Stimulated activated naive CD8-positive, alpha-beta T cell treated with anti-CD3 and anti-CD28 coated beads, Interleukin-15, amount 100 ng/mL, for 72 hours (primary cell): ENCODE data around the gene SLCO4A1.
A peak's percentile ranks its signal among the peaks of the same experiment; 100 is the strongest.

ENCODE experiments used
- ATAC-seq: fragments of 150-1000 bp; cut with Tn5 transposase; 2 replicates; pipeline ENCODE4 v1.10.0; 2021; ENCODE audit warnings: mild to moderate bottlenecking, moderate library complexity
- DNase-seq, 2 donors: peaks; one replicate each; pipeline ENCODE4 v3.0.0; 2021 to 2022
- H3K27ac Mint-ChIP-seq, 2 donors: one replicate each; pipeline ENCODE4 v1.8.0; 2022; ENCODE audit warnings: mild to moderate bottlenecking in 2 of 2, mixed read lengths in 2 of 2, moderate library complexity in 2 of 2
- H3K27me3 Mint-ChIP-seq: one replicate; pipeline ENCODE4 v1.8.0; 2022; ENCODE audit warnings: mixed read lengths
- H3K4me1 Mint-ChIP-seq: one replicate; pipeline ENCODE4 v1.8.0; 2022; ENCODE audit warnings: mild to moderate bottlenecking, mixed read lengths
- H3K4me3 Mint-ChIP-seq, 2 donors: one replicate each; pipeline ENCODE4 v1.8.0; 2022; ENCODE audit warnings: mild to moderate bottlenecking in 2 of 2, mixed read lengths in 2 of 2, moderate library complexity in 1 of 2
- H3K9me3 Mint-ChIP-seq, 2 donors: one replicate each; pipeline ENCODE4 v1.8.0; 2022; ENCODE audit warnings: mixed read lengths in 2 of 2

SLCO4A1 gene

DNA sequence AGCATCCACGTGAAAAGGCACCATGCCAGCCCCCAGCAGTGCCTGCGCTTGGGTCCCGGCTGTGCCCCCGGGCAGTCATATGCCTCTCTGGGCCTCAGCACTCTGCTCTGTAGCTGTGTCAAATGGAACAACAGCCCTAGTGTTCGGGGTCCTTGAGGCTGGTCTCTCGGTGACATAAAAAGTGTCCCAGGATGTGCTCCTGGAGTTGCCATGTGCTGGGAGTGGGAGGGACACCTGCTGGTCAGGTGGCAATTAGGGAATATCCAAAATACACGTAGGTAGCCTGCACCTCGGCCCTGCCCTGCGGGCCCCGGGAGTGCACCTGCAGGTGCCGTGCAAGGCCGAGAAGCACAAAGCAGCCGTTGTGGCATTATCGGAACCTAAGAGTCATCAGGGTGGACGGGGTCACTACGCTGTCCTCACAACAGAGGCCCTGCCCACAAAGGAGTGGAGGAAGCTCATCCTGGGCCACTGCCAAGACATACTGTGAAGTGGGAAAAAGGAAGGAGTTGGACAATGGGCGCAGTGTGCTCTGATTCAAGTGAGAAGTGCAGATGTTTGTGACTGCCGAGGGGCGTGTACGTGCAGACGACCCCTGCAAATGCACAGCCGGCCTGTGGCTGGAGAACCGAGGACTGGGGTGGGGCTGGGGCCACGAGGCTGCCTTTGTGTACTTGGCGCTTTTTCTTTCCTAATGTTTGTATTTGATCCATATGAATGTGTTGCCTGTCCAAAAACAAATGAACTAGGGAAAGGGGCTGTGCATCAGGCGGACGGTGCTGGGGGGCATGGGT is 24.6 kb downstream of the SLCO4A1 start:
- Mint-ChIP-seq H3K27ac (no peak overlapping the region), H3K9me3 (no peaks in the 10 kb centered on the region), H3K4me3 (no peak overlapping the region), H3K27me3 (no peaks in the 10 kb centered on the region), H3K4me1 (peaks cover 30% of the 10 kb centered on the region)
- DNase-seq (no peak), ATAC-seq (no peak)

DNA sequence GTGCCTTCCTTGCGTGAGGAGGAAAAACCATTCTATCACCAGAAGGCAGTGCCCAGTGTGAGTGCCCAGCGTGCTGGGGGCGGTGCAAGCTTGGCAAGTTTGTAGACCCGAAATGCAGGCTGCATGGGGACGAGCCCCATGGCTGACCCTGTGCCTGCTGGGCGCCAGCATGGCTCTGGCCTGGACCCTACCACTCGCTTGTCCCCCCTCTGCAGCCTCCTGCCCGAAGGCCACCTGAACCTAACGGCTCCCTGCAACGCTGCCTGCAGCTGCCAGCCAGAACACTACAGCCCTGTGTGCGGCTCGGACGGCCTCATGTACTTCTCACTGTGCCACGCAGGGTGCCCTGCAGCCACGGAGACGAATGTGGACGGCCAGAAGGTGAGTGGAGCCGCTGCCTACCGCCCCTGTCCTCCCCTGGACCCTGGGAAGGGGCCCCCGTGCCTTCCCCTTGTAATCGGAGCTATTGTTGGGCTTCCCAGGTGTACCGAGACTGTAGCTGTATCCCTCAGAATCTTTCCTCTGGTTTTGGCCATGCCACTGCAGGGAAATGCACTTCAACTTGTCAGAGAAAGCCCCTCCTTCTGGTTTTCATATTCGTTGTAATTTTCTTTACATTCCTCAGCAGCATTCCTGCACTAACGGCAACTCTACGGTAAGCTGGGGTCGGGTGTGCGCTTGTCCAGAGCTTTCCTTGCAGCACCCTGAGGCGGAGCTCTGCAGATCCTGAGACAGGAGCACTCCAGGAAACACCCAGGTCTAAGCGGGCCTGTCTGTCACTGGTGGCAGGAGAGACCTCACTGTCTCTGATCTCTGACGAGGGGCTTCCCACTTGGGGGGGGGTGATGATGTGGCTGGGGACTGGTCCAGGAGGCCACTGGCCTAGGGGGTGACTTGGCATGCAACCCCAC is 25.5 kb downstream of the SLCO4A1 start:
- Mint-ChIP-seq H3K27ac (peak overlapping the region in 1 of 2 donors; percentile 76), H3K4me1 (peaks cover 29% of the 10 kb centered on the region), H3K9me3 (no peaks in the 10 kb centered on the region), H3K4me3 (no peak overlapping the region), H3K27me3 (no peaks in the 10 kb centered on the region)
- no peak for ATAC-seq
- DNase-seq, result no peak

DNA sequence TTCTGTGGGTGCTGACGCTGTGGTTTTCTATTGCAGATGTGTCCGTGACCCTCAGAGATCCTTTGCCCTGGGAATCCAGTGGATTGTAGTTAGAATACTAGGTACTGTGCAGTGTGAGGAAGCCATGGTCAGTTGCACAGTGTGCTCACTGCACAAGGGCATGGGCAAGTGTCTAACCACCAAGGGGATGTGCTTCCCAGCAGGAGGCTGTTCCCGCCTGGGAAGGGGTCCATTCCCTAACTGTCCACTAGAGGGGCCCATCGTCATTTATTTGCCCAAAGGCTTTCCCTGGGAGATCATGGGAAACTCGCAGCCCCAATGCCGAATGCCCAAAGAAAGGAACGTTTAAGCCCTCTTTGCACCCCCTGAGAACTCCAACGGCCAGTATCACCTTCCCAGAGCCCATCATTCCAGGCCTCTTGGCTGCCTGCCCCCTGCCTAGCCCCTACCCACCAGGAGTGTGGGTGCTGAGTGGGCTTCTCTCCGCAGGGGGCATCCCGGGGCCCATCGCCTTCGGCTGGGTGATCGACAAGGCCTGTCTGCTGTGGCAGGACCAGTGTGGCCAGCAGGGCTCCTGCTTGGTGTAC is 26.2 kb downstream of the SLCO4A1 start:
- no peaks in the 10 kb centered on the region for H3K9me3 Mint-ChIP-seq
- no peak for DNase-seq
- no peak overlapping the region for H3K27ac Mint-ChIP-seq
- H3K4me1 Mint-ChIP-seq, result peaks cover 29% of the 10 kb centered on the region
- no peak for ATAC-seq
- H3K27me3 Mint-ChIP-seq, result no peaks in the 10 kb centered on the region
- H3K4me3 Mint-ChIP-seq, result no peak overlapping the region

DNA sequence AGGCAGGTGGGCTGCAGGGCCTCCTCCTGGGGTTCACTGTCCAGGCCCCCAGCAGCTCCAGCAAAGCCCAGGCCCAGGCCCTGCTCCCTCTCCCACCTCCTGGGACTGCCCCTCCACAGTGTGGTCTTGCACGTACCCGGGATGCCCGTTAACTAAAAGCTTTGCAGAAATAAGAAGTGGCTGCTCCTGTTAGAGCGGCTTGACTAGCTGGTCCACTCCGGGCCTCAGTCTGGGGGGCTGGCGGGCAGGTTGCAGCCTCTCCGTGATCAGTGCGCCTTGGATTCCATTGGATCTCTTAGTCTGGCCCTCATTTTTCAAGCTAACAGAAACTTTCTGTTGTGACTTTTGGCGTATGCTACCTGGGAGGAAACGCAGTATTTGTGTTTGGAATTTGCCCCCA is 26.9 kb downstream of the SLCO4A1 start:
- Mint-ChIP-seq H3K27ac (no peak overlapping the region), H3K4me1 (peaks cover 29% of the 10 kb centered on the region), H3K4me3 (no peak overlapping the region), H3K27me3 (no peaks in the 10 kb centered on the region), H3K9me3 (no peaks in the 10 kb centered on the region)
- DNase-seq, result no peak
- ATAC-seq, result no peak

DNA sequence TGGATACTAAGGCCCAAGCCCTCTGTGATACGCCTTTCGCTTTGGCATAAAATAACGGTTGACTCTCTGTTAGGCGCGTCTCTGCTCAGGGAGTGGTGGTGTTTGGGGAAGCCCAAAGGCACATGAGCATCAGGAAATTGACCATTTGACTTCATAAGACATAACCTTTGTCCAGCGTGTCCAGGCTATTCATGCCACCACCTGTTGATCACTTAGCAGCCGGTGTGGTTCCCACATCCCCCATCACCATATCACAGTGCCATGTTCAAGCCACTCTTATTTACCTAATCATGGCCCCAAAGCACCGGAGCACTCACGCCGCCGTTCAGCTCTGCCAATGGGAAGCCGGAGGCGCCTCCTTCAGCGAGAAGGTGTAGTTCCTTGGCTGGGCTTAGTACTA is 27.9 kb downstream of the SLCO4A1 start:
- Mint-ChIP-seq H3K27me3 (no peaks in the 10 kb centered on the region), H3K27ac (peak overlapping the region in 1 of 2 donors; percentile 6), H3K4me3 (no peak overlapping the region), H3K9me3 (no peaks in the 10 kb centered on the region), H3K4me1 (peaks cover 29% of the 10 kb centered on the region)
- ATAC-seq, result no peak
- DNase-seq, result no peak

DNA sequence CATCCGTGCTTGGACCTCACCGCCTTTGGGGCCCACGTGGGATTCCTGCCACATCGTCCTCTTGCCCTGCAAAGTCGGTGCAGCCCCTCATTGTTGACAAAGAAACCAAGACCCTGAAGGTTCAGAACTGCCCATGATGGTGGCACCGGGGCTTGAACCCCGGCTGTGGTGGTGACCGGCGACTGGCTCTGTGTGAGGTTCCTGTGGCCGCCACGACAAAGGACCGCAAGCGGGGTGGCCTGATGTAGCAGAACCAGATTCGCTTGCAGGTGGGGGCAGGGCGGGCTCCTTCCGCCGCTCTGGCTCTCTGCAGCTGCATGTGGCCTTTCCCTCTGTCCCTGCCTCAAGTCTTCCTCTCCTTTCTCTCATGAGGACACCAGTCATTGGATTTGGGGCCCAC is 28.7 kb downstream of the SLCO4A1 start:
- H3K9me3 Mint-ChIP-seq, result no peaks in the 10 kb centered on the region
- H3K27ac Mint-ChIP-seq, result no peak overlapping the region
- peaks cover 29% of the 10 kb centered on the region for H3K4me1 Mint-ChIP-seq
- H3K4me3 Mint-ChIP-seq, result no peak overlapping the region
- ATAC-seq (no peak), DNase-seq (no peak)
- no peaks in the 10 kb centered on the region for H3K27me3 Mint-ChIP-seq

DNA sequence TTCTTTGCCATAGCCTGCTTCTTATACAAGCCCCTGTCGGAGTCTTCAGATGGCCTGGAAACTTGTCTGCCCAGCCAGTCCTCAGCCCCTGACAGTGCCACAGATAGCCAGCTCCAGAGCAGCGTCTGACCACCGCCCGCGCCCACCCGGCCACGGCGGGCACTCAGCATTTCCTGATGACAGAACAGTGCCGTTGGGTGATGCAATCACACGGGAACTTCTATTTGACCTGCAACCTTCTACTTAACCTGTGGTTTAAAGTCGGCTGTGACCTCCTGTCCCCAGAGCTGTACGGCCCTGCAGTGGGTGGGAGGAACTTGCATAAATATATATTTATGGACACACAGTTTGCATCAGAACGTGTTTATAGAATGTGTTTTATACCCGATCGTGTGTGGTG is 29.5 kb downstream of the SLCO4A1 start:
- Mint-ChIP-seq H3K27ac (no peak overlapping the region), H3K27me3 (no peaks in the 10 kb centered on the region), H3K9me3 (no peaks in the 10 kb centered on the region), H3K4me3 (no peak overlapping the region), H3K4me1 (peaks cover 29% of the 10 kb centered on the region)
- DNase-seq (no peak), ATAC-seq (no peak)

DNA sequence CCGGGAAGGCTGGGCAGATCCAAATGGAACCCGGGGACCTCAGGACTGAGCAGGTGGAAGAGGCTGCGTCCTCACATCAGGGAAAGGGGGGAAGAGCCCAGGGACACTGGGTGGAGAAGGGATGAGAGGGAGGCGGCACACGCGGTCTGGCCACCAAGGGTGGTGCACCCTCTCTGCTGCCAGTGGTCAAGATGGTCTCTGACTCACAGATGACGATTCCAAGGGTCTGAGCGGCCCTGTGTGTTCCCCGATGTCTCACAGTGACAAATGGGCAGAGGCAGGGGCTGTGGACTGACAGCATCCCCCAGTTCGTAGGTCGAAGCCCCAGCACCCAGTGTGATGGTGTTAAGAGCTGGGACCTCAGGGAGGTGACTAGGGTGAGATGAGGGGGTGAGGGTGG is 32.1 kb downstream of the SLCO4A1 start:
- no peaks in the 10 kb centered on the region for H3K27me3 Mint-ChIP-seq
- H3K4me1 Mint-ChIP-seq, result peaks cover 21% of the 10 kb centered on the region
- ATAC-seq, result no peak
- peak overlapping the region in 1 of 2 donors; percentile 85 for H3K27ac Mint-ChIP-seq
- H3K4me3 Mint-ChIP-seq, result no peak overlapping the region
- H3K9me3 Mint-ChIP-seq, result no peaks in the 10 kb centered on the region
- no peak for DNase-seq

DNA sequence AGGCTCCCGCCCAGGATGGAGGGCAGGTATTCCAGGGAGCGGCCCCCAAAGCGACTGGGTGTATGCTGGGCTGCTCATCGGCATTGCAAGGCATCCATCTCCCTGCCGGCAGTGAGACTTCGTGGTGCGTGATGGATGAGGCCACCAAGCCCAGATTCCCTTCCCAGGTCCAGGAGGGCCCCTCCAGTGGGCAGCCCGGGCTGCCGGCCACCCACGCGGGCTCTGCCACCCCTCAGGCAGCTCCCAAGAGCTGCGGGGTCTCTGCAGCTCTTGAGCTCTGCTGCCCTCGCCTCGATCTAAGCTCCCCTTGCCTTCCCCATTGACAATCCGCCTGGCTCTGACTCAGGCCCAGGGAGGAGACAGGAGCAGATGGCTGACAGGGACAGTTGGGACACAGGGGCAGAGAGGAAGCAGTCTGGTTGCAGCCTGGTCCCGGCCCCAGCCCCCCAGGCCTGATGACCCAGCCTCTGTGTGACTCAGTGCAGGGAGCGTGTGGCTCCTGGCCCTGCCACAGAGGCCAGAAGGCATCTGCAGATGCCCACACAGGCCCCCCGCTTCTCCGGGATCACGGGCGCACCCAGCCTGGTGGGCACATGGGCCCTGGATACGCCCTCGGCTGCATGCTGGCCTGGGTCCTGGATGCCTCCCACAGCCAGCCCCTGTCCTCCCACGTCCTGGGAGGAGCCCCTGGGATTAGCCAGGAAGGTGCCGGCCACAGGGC is 33.0 kb downstream of the SLCO4A1 start:
- no peak overlapping the region for H3K27ac Mint-ChIP-seq
- no peak for DNase-seq
- no peak overlapping the region for H3K4me3 Mint-ChIP-seq
- ATAC-seq, result no peak
- no peaks in the 10 kb centered on the region for H3K27me3 Mint-ChIP-seq
- no peaks in the 10 kb centered on the region for H3K9me3 Mint-ChIP-seq
- peaks cover 11% of the 10 kb centered on the region for H3K4me1 Mint-ChIP-seq

DNA sequence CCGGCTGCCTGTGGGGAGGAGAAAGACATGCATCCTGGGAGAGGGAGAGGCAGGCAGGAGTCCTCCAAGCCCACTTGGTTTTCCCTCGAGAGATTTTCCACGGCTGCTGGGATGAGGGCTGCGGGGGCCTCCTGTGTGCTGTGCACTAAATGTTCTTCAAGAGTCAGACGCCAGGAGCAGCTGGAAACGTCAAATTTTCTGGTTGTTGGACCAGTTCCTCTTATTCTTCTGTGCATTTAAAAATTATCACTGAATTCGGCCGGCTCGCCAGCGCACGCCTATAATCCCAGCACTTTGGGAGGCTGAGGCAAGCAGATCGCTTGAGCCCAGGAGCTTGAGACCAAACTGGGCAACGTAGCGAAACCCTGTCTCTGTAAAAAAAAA is 33.6 kb downstream of the SLCO4A1 start:
- Mint-ChIP-seq H3K27me3 (no peaks in the 10 kb centered on the region), H3K9me3 (no peaks in the 10 kb centered on the region), H3K4me1 (peaks cover 8% of the 10 kb centered on the region), H3K4me3 (no peak overlapping the region), H3K27ac (peak overlapping the region in 1 of 2 donors; percentile 10)
- DNase-seq, result no peak
- no peak for ATAC-seq

DNA sequence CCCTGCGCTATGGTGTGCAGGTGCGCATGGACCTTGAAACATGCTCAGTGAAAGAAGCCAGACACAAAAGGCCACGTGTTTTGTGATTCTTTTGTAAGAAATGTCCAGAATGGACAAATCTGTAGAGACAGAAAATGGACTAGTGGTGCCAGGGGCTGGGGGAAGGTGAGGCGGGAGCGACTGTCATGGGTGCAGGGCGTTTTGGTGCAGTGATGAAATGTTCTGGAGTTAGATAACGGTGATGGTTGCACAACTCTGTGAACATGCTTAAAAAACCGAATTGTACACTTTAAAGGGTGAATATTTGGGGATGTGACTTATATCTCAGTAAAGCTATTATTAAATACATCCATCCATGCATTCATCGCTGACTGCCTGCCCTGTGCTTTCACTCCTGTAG is 34.7 kb downstream of the SLCO4A1 start:
- no peaks in the 10 kb centered on the region for H3K27me3 Mint-ChIP-seq
- H3K4me3 Mint-ChIP-seq, result no peak overlapping the region
- DNase-seq (no peak), ATAC-seq (no peak)
- H3K9me3 Mint-ChIP-seq, result no peaks in the 10 kb centered on the region
- no peak overlapping the region for H3K27ac Mint-ChIP-seq
- H3K4me1 Mint-ChIP-seq, result peaks cover 8% of the 10 kb centered on the region

DNA sequence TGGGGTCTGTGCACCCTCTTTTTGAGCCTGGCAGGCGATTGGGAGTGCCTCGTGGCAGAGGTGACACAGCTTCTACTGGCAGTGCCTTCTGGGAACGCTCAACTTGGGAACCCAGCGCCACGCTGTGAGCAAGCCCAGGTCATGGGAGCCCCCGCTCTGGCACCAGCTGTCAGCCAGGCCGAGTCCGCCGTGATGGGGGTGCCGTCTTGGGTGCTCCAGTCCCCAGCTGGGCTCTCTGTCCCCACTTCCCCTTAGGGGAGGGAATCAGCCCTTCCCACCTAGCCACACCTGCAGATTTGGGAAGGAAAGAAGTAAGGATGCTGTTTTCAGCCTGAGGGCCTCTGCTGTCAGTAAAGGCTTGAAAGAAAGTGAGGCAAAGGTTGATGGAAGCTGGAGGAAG is 35.4 kb downstream of the SLCO4A1 start:
- no peak for DNase-seq
- Mint-ChIP-seq H3K27me3 (no peaks in the 10 kb centered on the region), H3K9me3 (no peaks in the 10 kb centered on the region), H3K4me1 (peaks cover 8% of the 10 kb centered on the region), H3K27ac (no peak overlapping the region), H3K4me3 (no peak overlapping the region)
- ATAC-seq, result no peak

DNA sequence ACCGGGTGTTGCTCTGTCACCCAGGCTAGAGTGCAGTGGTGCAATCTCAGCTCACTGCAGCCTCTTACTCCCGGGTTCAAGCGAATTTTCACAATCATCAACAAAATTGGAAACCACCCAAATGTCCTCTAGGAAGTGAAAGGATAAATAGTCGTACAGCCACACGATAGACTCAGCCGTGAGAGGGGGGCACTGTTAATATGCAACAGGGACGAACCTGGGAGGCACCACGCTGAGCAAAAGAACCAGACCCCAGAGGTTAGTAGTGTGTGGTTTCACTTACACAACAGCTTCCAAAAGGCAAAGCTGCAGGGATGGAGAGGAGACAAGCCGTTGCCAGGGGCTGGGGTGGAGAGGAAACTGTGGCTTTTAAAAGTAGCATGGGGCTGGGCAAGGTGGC is 36.2 kb downstream of the SLCO4A1 start:
- no peaks in the 10 kb centered on the region for H3K27me3 Mint-ChIP-seq
- H3K27ac Mint-ChIP-seq, result no peak overlapping the region
- peaks cover 8% of the 10 kb centered on the region for H3K4me1 Mint-ChIP-seq
- no peaks in the 10 kb centered on the region for H3K9me3 Mint-ChIP-seq
- no peak for ATAC-seq
- H3K4me3 Mint-ChIP-seq, result no peak overlapping the region
- DNase-seq, result no peak

DNA sequence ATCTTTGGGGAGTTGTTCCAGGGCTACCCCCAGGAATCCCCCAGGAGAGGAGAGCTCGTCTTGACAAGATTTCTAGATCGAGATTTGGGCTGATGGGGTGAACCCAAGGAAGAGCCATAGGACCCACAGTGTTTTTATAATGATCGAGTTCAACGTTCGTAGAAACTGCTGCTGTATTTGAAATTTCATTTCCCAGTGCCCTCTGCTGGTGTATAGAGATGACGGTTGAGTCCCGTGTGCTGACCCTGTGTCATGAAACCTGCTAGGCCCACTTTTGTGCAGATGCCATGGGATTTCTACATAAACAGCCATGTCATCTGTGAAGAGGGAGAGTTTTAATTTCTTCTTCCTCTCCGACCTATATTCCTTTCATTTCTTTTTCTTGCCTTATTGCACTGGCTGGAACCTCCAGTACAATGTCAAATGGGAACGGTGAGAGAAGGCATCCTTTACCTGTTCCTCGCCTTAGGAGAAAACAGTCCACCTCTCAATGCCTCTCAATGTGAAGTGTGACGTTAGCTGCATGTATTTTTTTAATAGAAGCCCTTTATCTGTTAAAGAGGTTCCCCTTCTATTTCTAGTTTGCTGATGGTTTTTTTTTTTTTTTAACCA is 37.8 kb downstream of the SLCO4A1 start:
- Mint-ChIP-seq H3K27me3 (peaks cover 6% of the 10 kb centered on the region), H3K9me3 (no peaks in the 10 kb centered on the region), H3K27ac (no peak overlapping the region), H3K4me1 (peaks cover 8% of the 10 kb centered on the region), H3K4me3 (no peak overlapping the region)
- no peak for ATAC-seq
- DNase-seq, result no peak

DNA sequence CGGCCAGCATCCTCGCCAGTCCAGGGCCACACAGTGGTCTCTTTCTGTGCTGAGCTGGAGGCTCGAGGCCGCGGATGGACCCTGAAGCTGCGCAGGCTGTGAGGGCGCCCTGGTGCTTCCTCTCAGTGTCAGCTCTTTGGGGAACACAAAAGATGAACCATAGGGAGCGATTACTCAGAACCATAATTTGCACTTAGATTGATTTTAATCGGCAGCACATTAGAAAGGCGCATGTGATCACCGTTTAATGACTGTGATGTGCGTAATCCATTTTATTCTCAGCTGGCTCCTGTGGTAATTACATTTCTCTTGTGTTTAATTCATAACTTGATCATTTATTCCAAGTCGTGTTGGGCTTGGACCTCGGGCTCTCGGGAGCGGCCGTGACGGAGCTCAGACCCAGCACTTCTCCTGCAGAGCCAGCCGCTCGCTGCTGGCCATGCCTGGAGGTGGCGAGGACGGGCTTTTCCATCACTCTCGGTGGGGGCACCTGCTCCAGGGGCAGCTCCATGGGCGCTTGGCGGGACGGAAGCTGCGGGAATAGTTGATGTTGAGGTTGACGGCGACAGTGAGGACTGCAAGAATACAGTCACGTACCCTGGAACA is 40.7 kb downstream of the SLCO4A1 start:
- DNase-seq (no peak), ATAC-seq (no peak)
- H3K9me3 Mint-ChIP-seq, result no peaks in the 10 kb centered on the region
- peaks cover 24% of the 10 kb centered on the region for H3K4me1 Mint-ChIP-seq
- peaks cover 29% of the 10 kb centered on the region for H3K27me3 Mint-ChIP-seq
- no peak overlapping the region for H3K4me3 Mint-ChIP-seq
- H3K27ac Mint-ChIP-seq, result no peak overlapping the region
